Fibroblast of upper back skin (primary cell): ENCODE data around the gene SPTBN4.
A peak's percentile ranks its signal among the peaks of the same experiment; 100 is the strongest.
"Not testable (repeated sequence)": the region's sequence is repeated elsewhere in the genome, so short reads cannot be mapped to it uniquely, and the experiment has no call there.

Experiments
- DNase-seq: peaks from one replicate; pipeline ENCODE4 v3.0.0-alpha.2; 2013

The SPTBN4 gene

DNA sequence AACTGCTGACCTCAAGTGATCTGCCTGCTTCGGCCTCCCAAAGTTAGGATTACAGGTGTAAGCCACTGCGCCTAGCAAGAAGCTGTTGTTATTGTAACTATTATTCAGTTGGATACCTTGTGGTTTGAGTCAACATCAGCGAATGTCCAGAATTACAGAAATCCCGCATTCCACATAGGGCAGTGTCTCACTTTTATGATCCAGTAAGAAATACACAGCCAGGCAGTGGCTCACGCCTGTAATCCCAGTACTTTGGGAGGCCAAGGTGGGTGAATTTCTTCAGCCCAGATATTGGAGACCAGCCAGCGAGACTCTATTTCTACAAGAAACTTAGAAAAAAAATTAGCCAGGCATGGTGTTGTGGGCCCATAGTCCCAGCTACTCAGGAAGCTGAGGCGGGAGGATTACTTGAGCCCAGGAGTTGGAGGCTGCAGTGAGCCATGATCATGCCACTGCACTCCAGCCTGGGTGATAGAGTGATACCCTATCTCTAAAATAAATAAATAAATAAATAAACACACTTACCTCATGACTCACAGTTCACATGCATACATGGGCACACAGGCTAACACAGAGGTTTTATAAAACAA is 43.8 kb downstream of the SPTBN4 start:
- no peak for DNase-seq

DNA sequence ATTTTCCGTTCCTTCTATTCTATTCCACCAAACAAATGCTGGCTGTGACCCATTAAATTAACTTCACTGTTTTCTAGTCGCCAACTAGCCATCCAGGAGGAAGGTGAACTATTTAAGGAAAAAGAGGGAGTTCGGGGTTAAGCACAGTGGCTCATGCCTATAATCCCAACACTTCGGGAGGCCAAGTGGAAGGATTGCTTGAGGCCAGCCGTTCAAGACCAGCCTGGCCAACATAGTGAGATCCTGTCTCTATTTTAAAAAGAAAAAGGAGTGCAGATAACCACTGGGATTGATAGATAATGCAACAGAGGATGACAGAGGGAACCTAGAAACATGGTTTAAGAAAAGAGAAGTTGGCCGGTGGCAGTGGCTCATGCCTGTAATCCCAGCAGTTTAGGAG is 44.7 kb downstream of the SPTBN4 start:
- no peak for DNase-seq

DNA sequence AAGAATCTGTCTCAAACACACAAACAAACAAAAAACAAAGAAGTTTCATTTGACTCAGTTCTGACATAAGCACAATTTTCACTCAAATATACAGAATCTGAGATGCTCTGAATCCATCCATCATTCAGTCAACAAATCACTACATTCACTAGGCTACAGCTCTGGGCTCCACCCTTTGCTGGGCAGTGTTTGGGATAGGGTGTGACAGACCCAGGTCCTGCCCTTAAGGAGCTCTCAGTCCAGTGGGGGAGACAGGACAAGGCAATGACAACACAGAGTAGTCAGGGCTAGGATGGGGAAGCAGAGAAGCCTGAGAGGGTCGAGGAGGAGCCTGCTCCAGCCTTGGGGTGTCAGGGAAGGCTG is 45.3 kb downstream of the SPTBN4 start:
- no peak for DNase-seq

DNA sequence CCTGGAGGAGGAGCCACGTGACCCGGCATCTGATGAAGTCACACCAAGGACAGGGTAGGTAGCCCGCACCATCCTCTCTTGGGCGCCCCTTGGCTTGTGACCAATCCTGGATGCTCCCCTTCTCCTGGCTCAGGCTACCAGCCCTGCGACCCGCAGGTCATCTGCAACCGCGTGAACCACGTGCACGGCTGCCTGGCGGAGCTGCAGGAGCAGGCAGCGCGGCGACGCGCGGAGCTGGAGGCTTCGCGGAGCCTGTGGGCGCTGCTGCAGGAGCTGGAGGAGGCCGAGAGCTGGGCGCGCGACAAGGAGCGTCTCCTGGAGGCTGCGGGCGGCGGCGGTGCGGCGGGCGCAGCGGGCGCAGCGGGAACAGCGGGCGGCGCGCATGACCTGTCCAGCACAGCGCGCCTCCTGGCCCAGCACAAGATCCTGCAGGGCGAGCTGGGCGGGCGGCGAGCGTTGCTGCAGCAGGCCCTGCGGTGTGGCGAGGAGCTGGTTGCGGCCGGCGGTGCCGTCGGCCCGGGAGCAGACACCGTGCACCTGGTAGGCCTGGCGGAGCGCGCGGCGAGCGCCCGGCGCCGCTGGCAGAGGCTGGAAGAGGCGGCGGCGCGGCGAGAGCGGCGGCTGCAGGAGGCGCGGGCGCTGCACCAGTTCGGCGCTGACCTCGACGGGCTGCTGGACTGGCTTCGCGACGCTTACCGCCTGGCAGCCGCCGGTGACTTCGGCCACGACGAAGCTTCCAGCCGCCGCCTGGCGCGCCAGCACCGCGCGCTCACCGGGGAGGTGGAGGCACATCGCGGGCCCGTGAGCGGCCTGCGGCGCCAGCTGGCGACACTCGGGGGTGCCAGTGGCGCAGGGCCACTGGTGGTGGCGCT is 45.9 kb downstream of the SPTBN4 start:
- no peak for DNase-seq

DNA sequence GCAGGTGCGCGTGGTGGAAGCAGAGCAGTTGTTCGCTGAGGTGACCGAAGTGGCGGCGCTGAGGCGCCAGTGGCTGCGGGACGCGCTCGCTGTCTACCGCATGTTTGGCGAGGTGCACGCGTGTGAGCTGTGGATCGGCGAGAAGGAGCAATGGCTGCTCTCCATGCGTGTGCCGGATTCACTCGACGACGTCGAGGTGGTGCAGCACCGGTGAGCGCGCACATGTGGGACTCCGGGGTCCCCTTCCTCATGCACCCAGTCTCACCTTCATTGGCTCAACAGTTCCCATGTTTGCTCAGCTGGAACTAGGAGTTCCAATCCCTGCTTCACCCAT is 46.5 kb downstream of the SPTBN4 start:
- no peak for DNase-seq

DNA sequence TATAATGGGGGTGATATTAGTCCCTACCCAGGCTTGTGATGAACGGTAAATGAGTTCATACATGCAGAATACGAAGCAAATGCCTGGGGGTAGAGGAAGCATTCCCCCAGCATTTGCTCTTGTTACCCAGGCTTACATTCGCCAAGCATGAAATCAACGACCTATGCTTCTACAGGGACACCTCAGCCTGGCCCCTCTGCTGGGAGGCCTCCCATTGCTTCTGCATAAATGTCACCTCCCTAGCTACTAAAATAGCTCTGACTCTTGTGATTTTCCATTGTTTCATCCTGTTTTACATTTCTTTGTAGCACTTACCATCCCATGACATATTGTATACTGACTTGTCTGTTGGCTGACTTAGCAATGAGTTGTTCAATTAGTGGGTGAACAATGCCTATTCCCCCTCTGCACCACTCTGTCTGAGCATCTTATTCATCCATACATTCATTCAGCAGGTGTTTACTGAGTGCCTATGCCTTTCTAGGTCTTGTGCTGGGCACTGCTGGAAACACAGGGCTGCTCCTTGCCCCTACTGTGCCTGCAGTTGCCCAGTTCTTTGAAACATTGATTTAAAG is 47.0 kb downstream of the SPTBN4 start:
- no peak for DNase-seq

DNA sequence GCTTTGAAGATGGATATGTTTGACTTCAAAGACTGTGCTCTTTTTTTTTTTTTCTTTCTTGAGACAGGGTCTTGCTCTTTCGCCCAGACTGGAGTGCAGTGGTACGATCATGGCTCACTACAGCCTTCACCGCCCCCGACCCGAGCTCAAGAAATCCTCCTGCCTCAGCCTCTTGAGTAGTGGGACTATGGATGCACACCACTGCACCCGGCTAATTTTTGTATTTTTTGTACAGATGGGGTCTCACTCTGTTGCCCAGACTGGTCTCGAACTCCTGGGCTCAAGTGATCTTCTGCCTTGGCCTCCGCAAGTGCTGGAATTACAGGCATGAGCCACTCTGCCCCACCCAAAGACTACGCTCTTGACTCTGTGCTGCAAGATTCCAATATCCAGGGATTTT is 50.4 kb downstream of the SPTBN4 start:
- DNase-seq, result no peak

DNA sequence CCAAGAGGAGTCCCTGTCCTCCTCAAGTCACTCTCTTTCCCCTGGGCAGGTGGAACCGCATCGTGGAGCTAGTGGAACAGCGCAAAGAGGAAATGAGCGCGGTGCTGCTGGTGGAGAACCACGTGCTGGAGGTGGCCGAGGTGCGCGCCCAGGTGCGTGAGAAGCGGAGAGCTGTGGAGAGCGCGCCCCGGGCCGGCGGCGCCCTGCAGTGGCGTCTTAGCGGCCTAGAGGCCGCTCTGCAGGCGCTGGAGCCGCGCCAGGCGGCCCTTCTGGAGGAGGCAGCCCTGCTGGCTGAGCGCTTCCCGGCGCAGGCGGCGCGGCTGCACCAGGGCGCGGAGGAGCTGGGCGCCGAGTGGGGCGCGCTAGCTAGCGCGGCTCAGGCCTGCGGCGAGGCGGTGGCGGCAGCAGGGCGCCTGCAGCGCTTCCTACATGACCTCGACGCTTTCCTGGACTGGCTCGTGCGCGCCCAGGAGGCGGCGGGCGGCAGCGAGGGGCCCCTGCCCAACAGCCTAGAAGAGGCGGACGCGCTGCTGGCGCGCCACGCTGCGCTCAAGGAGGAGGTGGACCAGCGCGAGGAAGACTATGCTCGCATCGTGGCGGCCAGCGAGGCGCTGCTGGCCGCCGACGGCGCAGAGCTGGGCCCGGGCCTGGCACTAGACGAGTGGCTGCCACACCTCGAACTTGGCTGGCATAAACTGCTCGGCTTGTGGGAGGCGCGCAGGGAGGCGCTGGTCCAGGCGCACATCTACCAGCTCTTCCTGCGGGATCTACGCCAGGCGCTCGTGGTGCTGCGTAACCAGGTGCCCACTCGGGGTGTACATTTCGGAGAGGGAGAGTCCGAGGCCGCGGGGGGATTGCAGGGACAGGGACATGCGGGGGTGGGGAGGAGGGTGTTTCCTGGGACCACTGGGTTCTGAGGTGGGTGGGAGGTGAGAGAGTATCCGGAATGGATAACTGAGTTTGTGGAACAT is 52.8 kb downstream of the SPTBN4 start:
- DNase-seq, result no peak

DNA sequence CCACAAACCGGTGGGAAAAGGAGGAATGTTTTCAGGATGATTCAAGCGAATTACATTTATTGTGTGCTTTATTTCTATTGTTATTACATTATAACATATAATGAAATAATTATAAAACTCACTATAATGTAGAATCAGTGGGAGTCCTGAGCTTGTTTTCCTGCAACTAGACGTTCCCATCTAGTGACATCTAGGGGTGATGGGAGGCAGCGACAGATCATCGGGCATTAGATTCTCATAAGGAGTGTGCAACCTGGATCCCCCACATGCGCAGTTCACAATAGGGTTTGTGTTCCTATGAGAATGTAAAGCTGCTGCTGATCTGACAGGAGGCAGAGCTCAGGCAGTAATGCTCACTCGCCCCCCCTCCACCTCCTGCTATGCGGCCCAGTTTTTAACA is 54.5 kb downstream of the SPTBN4 start:
- no peak for DNase-seq

DNA sequence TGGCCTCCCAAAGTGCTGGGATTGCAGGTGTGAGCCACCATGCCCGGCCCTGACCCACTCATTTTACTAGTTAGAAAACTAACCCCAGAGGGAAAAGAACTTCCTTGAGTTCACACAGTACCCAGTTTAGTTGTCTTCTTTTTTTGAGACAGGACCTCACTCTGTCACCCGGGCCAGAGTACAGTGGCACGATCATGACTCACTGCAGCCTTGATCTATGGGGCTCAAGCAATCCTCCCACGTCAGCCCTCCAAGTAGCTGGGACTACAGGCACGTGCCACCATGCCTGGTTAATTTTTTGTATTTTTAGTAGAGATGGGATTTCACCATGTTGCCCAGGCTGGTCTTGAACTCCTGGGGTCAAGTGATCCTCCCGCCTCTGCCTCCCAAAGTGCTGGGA is 55.1 kb downstream of the SPTBN4 start:
- DNase-seq, result not testable (repeated sequence)

DNA sequence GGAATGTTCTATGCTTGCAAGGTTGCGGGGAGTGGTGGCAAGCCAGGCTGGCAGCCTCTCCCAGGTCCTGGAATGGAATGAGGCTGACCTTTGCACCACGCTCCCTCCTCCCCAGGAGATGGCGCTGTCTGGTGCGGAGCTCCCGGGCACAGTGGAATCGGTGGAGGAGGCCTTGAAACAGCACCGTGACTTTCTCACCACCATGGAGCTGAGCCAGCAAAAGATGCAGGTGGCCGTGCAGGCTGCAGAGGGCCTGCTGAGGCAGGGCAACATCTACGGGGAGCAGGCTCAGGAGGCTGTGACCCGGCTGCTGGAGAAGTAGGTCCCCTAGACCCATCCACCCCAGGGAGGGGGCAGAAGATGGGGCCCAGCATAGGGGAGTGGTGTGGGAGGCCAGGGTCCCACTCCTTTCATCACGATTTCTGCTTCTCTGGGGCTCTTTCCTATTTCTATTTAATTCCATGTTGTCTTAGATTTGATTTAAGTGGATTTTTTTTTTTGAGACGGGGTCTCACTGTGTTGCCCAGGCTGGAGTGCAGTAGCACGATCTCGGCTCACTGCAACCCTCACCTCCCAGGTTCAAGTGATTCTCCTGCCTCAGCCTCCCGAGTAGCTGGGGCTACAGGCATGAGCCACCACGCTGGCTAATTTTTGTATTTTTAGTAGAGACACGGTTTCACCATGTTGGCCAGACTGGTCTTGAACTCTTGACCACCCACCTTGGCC is 56.7 kb downstream of the SPTBN4 start:
- peak; percentile 39 for DNase-seq

DNA sequence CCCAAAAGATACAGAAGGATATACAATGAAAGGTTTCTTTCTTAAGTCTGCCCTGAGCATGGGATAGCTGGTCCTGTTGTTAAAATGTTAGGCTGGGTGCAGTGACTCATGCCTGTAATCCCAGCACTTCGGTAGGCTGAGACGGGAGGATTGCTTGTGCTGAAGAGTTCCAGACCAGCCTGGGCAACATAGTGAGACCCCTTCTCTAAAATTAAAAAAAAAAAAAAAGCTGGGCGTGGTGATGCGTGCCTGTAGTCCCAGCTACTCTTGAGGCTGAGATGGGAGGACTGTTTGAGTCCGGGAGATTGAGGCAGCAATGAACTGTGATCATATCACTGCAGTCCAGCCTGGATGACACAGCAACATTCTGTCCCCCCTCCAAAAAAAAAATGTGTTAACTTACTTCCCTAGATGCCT is 57.3 kb downstream of the SPTBN4 start:
- no peak for DNase-seq

DNA sequence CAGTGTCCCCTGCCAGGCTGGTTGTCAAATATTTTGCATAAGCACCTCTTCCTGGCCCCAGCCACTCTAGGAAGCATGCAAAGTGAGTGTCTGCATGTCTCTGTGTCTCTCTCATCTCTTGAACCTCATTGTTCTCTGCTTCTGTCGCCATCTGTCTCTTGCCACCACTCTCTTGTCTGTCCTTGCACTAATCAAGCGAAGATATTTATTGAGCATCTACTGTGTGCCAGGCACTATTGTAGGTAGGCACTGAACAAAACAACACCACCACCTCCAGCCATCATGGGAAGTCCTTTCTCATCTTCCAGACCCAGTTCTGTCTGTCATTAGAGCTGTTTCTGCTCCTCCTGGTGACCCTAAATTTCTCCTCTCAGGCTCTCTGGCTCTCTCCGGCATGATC is 57.9 kb downstream of the SPTBN4 start:
- no peak for DNase-seq

DNA sequence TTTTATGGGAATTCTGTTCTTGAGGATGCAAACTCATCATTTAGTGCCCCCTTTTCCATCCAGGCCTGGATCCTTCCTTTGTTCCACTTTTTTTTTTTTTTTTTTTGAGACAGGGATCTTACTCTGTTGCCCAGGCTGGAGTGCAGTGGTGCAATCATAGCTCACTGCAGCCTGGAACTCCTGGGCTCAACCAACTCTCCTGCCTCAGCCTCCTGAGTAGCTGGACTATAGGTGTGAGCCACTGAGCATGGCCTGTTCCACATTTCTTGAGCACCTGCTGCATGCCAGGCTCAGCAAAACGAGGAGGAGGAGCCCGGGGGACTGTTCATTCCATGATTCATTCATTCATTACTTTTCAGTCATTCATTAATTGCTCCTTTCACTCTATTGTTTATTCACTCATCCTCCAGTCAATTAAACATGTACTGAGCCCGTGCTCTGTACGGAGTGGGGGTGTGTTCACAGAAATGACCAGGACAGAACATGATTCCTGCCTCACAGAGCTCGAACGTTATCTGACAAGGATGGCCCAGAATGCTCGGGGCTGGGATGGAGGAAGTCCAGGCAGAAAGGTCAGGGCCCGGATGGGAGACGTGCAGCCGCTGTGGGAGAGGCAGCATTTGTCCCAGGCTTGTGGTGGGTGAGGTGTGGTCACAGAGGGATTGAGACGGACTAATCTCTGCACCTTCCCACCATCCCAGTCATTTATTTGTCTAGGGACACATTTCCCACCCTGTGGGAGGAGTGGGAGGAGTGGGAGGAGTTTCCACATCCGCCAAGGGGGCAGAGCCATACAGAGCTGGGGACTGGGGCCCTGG is 58.6 kb downstream of the SPTBN4 start:
- no peak for DNase-seq

DNA sequence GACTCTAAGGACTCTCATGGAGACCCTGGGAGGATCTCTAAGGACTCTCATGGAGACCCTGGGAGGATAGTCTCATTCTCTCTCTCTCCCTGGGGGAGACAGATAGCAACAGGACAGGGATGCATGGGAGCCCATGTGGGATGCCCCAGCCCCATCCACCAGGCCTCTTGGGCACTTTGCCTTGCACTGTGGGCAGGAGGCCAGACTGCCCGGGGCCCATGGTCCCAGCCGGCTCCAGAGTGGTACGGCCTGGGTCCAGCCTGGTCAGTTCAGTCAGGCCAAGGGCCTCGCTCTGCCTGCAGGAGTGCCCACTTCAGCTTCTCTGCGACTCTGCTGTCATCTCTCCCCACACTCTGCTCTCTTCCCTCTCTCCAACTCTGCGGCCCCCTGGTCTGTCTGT is 61.3 kb downstream of the SPTBN4 start:
- no peak for DNase-seq

DNA sequence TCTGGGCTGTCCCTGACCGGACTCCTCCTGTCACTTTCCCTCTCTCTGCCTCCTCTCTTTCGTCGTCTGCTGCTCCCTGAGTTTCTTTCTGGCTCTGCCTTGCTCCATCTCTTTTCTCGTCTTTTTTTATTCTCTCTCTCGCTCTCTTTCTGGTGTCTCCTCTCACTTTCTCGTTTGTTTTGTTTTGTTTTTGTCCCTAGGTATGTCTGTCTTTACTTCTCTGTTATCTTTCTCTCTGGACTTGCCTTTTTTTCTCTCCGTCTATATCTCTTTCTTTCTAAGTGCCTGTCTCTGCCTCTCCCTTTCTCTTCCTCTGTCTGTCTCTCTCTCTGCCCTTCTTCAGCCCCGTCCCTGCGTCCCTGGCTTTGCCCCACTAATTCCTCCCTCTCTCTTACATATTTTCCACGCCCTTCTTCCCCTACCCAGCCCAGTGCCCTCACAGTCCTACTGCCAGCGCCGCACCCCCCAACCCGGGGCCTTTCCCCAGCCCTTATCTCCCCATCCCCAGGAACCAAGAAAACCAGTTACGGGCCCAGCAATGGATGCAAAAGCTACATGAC is 61.8 kb downstream of the SPTBN4 start:
- DNase-seq, result no peak

DNA sequence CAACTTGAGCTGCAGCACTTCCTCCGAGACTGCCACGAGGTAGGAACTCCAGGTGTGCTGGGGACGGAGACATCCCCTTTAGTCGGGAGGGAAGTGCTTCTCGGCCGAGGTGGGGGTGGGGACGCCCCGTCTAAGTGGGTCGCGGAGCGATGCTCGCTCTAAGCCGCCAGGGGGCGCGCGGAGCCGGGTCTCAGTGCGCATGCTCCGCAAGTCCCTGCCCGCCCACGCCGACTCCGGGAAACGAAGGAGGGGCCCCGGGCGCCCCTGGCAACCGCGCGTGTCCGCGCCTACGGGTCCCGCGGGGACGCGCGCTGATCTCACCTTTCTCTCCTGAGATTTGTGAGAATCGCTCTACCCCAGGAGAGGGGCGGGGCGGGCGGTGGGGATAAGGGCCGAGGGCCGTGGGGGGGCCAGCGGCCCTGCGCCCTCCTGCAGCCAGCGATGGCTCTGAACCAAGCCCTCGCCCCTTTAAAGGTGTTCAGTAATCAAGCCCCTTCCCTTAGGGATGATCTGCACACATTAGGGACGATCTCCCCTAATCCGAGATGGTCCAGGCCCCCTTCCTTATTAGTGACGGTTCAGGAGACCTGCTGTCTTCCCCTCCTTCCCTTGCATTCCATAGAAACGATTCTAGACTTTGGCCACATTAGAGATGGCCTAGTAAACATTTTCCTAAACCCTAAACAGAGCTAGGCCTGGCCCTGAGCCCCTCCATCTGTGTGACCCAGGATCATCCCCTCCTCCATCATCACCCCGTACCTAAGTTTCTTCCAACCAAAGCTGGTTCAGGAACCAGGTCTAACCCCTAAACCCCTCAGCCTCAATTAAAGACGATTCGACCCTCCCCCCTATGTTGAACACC is 62.5 kb downstream of the SPTBN4 start:
- DNase-seq, result peak; percentile 68

DNA sequence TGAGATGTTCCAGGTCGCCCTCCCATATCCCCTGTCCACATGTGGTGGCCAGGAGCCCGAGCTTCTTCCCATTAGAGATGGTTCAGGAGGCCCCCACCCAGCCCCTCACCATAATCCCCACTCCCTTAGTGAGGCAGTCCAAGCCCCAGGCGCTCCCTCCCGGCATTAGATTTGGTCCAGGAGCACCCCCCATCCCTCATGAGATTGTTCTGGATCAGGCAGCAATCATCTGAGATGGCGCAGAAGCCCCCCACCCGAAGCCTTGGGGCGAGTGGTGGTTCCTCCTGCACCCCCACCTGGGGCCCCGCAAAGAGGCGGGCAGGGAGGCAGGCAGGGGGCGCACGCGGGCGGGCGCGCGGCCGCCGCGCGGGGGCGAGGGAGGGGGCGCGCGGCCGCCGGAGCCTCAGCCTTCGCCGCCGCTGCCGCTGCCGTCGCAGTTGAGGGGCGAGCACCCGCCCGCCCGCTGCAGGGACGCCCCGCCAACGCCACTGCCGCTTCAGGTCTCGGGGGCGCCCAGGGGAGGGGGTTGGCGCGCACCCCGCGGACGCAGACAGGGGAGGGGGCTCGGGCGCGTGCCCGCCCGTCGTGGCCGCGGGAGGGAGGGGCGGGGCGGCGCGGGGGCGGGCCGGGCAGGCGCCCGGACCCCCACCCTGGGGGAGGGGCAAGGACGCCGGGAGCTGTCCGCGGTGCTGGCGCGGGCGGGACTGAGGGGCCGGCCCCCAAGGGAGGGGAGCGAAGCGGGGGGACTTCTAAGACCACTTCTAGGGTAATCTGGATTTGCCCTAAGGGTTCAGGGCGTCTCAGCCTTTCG is 63.5 kb downstream of the SPTBN4 start:
- DNase-seq, result no peak

DNA sequence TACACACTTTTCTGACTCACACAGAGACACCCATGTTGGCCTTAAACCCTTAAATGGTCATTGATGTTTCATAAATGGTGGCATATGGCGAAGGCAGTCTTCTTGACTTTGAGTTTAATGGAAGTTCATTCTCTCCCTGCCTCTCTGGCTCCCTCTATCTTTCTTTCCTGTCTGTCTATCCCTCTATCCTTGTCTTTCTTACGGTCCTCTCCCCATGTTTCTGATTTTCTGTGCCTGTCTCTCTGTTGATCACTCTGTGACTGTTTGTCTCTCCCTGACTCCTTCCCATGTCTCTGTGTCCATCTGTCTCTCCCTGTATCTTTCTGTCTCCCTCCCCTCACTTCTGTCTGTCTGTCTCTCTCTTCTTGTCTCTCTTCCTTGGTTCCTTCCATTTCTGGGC is 66.7 kb downstream of the SPTBN4 start:
- no peak for DNase-seq
